Cardiac septum (tissue), 1 donor: ENCODE measurements around the gene TTYH3. TPM values are rescaled to one million over a fixed set of nuclear protein-coding genes. Genes with fewer than 3 reads are reported as not detected.
"Not testable (repeated sequence)": the region's sequence is repeated elsewhere in the genome, so short reads cannot be mapped to it uniquely, and the experiment has no call there.

Experiments
- DNase-seq: peaks from one replicate; pipeline ENCODE4 v3.0.0-alpha.2; 2020; ENCODE audit warnings: low spot score
- intact Hi-C: fragments of 100-400 bp; cut with DNase I; formaldehyde crosslinking; loops from one replicate; pipeline ENCODE4 v1.14.0; 2022
- long read RNA-seq: library from polyadenylated mRNA; unstranded; transcript quantifications from one replicate; pipeline ENCODE4 v2.0.0, GENCODE V29; 2021
- total RNA-seq: library from RNA; stranded (reverse); fragmentation: NEBNext Ultra II Directional; extraction: Animal tissue kit (Norgen Biotek cat#: 25700); gene quantifications from one replicate; pipeline ENCODE4 v1.2.1, GENCODE V29; 2021
- donor health status: DM: no; HTN: no; CAD: no.

Gene TTYH3, protein sequence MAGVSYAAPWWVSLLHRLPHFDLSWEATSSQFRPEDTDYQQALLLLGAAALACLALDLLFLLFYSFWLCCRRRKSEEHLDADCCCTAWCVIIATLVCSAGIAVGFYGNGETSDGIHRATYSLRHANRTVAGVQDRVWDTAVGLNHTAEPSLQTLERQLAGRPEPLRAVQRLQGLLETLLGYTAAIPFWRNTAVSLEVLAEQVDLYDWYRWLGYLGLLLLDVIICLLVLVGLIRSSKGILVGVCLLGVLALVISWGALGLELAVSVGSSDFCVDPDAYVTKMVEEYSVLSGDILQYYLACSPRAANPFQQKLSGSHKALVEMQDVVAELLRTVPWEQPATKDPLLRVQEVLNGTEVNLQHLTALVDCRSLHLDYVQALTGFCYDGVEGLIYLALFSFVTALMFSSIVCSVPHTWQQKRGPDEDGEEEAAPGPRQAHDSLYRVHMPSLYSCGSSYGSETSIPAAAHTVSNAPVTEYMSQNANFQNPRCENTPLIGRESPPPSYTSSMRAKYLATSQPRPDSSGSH
- total RNA-seq = 17.1 TPM
- long read RNA-seq, partial matches to known transcripts = 0 of 16 reads
- long read RNA-seq, other reads (novel, unspliced or antisense) = 16 of 16 reads

DNA sequence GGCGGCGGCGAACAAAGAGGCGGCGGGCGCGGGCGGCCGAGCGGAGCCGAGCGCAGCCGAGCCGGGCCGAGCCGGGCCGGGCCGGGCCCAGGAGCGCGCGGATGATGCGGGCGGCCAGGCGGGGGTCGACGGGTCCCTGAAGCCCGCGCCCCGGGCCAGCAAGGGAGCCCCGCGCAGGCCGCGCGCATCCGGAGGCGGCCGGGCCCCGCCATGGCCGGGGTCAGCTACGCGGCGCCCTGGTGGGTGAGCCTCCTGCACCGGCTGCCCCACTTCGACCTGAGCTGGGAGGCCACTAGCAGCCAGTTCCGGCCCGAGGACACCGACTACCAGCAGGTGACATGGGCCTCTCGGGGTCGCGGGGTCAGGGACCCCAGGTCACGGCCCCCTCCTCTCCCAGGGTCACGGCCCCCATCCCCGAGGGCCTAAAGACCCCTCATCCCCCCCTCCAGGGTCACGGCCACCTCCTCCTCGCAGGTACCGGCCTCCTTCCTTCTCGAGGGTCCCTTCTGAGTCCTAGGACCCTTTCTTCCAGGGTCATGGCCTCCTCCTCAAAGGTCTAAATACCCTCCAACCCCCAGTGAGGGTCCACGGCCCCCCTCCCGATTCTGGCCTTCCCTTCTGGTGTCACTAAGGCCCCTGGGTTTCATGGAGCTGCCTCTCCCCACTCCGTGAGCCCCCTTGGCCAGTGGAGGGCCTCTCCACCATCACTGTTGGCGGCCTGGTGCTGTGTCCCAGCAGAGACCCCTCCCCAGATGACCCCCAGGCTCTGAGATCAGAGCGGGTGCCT is at the start of gene TTYH3:
Gene TTYH3 (plus strand): TSS at position 41 of the 787 bp plus-strand sequence. CDS start 170 bp downstream, at position 211.
- DNase-seq = no peak
- intact Hi-C loops = no loop called here

DNA sequence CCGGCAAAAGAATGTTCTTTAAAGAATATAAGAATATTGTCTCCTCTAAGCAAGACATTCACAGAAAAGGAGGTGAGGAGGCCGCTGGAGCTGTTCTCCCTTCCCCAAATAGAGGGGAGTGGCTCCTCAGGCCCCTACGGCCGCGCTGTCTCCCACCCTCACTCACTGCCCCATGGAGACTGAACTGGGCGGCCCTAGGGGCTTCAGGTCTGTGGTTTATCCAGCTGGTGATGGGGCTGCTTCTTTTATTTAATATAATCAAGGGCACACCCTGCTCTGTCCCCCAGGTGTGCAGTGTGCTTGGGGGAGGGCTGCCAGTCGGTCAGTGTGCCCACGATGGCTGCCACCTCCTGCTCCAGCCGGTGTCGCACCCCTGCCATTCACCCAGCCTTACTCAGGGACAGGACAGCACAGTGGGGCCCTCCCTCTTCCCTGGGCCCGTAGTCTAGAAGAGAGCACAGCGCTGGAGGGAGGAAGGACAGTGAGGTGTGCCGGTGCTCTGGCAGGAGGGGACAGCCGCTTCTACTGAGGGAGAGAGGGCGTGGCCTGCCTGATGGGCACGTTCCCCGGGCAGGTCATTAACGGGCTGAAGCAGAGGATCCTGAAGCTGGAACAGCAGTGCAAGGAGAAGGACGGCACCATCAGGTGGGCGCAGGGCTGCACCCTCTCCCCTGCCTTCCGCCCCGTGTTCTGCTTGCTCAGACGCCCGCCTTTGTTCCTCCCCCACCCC is 49.6 kb upstream of the TTYH3 start:
- DNase-seq = no peak
- intact Hi-C loops = no loop called here

DNA sequence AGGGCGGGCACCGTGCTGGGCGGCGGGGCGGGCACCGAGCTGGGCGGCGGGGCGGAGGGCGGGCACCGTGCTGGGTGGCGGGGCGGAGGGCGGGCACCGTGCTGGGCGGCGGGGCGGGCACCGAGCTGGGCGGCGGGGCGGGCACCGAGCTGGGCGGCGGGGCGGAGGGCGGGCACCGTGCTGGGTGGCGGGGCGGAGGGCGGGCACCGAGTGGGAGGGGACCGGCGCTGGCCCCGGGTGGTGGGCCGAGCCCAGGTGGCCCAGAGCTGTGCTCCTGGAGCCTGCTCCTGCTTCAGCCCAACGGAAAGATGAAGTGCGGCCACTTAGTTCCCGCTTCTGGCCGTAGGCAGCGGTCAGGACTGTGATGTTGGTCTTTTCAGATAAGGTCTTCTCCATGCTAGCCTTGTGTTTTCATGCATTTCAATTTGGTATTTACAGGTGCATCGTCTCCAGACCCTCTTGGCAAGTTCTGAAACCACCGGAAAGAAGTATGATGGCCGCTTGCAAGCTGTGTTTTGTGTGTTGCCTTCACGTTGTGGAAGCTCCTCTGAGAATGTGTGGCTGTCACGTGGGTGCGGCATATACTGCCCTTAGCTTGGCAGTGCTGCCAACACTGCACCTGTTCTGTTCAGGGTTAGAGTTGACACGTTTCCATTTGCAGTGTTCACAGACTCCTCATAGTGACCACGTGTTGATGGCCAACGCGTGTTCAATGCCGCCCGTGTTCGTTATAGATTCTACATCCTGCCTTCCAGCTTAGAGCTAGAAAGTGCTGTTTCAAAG is 47.8 kb upstream of the TTYH3 start:
- DNase-seq = no peak
- intact Hi-C loops = no loop called here

DNA sequence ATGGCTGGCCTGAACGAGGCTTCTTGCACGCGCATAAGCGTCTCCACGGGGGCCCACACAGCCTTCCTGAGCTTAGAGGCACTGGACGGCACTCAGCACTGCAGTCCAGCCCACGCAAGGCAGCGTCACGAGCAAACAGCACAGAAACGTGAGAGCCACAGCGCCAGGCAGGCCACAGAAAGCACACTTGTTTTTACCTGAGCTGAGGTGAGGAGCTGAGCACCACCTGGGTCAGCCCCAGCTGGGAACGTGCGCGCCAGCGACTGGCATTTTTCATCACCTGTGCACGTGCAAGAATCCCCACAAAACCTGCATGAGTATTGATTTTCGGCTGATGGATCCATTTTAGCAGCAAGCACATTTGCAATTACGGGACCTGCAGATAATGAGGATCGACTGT is 46.3 kb upstream of the TTYH3 start:
- DNase-seq = no peak
- intact Hi-C loops = no loop called here

DNA sequence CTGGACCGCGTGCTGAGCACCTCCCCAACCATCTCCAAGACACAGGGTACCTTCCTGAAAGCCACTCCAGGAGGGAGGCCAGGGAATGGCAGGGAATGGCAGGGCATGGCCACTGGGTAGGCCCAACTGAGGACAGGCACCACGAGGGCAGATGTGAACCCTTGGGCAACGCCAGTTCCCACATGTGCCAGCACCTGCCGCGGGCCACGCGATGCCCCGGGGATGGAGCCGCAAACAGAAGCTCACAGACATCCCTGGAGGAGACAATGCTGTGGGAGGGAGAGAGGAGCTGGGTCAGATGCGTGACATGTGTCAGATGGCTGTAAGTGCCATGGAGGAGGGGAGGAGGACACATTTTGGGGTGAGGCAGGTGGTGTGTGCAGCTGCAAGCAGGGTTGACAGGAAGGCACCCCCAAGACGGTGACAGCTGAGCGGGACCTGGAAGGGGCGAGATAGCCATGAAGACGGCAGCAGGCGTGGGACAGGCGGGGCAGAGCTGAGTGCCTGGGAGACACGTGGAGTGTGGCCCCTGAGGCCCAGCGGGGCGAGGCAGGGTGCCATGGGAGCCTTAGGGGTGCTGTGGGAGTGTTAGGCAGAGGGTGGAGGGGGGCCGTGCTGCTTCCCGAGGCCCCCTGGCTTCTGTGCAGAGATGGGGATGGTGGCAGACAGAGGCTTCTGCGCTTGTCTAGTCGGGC is 45.3 kb upstream of the TTYH3 start:
- intact Hi-C loops = no loop called here
- no peak for DNase-seq

DNA sequence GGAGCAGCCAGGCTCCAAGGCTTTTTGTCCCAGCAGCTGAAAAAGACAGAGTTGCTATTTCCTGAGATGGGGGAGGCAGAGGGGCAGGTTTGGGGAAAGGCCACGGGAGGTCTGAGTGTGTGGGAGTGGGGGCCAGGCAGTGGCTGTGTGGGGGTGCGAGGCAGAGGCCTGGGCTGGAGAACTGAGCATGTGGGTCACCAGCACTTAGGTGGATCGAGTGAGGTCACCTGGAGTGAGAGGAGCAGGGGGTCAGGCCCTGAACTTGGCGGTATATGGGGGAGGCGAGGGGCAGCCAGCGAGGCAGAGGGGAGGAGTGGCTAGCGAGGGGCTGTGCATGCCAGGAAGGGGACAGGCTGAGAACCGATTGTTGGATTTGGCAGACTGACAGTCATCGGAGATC is 44.7 kb upstream of the TTYH3 start:
- intact Hi-C loops = no loop called here
- DNase-seq = no peak

DNA sequence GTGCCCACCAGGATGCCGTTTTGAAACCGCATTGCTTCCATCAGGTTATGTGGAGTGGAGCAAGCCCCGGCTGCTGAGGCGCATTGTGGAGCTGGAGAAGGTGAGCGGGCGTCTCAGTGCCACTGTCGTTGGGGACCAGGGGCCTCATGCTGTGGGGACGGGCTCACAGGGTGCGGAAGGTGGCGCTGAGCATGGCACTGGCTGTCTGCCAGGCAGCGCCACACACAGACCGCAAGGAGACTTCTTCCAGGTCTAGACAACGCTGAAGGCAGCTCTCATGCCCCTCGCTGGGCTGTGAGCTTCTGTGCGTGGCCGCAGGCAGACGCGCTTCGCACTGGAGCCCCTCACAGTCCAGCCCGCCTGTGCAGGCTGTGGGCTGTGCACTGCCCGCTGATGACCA is 44.0 kb upstream of the TTYH3 start:
- no peak for DNase-seq
- intact Hi-C loops = no loop called here

DNA sequence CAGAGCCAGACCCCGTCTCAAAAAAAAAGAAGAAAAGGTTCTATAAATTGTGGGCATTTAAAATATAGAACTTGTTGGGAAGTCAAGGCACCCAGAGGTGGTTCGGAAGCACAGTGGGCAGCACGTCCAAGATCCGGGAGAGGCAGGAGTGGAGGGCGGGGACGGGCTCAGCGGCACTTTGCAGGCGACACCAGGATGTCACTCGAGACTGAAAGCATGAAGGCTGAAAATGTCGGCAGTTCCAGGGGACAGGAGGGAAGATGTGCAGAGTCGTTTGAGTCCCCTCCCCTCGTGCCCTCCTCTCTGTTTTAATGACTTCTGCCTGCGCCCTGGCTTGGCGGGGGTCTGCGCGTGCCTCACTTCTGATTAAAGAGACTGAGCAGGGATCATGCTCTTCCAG is 42.4 kb upstream of the TTYH3 start:
- intact Hi-C loops = no loop called here
- DNase-seq = no peak

DNA sequence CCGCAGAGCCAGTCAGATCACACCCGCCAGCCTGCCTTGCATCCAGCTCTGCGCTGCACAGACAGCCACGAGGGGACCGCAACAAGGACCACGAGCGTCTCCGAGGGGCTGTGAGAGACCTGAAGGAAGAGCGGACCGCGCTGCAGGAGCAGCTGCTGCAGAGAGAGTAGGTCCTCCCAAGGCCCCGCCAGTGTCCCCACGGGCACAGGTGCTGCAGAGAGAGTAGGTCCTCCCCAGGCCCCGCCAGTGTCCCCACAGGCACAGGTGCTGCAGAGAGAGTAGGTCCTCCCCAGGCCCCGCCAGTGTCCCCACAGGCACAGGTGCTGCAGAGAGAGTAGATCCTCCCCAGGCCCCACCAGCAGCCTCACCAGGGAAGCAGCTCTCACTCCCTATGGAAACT is 41.8 kb upstream of the TTYH3 start:
- DNase-seq, intact Hi-C loops: not testable (repeated sequence)

DNA sequence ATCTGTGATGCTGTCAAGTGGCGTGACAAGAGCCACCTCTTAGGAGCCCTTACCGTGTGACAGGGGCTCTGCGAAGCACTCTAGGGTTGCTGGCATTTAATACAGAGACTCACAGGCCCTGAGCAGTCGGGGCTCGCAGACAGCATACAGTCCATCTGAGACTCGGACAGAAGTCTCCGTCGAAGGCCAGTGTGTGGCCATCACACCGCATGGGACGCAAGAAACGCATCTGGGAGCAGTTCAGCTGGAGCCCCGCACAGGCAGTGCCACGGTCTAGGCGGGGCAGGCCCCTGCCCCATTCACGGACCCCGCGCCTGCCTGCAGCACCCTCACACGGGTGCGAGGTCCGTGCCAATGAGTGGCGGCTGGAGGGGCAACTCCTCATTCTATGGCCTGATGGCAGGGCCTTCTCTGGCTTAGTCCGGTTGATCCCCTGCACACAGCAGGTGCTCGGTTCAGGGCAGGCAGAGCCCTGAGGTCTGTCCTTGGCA is 39.4 kb upstream of the TTYH3 start:
- intact Hi-C loops = no loop called here
- no peak for DNase-seq

DNA sequence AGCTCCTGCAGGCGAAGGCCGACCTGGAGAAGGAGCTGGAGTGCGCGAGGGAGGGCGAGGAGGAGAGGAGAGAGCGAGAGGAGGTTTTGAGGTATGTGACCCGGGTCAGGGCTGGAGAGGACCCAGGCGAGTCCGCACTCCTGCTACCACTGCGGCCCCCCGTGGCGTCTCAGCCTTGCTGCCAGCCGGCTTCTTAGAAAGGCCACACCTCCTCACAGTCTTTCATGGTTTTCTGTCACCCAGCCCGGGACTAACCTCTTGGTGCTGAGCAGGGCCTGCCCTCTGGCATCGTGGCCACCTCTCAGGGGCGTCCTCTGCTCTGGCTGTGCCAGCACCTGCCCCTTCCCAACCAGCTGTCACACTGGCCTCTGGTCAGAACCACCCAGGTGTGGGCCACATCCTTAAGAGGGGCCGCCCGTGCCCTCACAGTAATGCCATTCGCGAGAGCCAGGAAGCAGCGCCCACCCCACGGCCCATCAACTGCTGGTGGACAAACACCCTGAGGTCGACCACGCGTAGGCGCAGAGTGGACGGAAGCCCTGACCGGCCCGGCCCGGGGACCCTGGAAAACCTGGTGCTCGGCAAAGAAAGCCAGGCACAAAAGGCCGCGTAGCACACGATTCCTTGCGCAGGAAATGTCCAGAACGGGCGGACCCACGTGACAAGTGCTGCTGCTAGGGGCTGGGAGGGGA is 38.6 kb upstream of the TTYH3 start:
- intact Hi-C loops = no loop called here
- no peak for DNase-seq

DNA sequence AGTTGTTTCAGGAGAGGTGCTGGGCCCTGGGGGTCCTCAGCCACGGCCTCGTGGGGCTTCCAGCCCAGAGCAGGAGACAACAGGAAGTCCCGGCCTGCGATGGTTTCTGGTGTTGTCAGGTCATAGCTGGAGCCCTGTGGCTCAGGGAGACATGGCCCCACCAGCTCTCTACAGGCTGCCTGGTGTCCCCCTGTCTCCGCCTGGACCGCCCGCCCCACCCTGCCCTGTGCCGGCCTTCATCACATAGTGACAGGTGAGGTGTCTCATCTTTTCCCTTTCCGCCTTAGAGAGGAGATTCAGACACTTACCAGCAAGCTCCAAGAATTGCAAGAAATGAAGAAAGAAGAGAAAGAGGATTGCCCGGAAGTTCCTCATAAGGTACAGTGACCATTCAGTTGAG is 37.2 kb upstream of the TTYH3 start:
- DNase-seq = no peak
- intact Hi-C loops = no loop called here

DNA sequence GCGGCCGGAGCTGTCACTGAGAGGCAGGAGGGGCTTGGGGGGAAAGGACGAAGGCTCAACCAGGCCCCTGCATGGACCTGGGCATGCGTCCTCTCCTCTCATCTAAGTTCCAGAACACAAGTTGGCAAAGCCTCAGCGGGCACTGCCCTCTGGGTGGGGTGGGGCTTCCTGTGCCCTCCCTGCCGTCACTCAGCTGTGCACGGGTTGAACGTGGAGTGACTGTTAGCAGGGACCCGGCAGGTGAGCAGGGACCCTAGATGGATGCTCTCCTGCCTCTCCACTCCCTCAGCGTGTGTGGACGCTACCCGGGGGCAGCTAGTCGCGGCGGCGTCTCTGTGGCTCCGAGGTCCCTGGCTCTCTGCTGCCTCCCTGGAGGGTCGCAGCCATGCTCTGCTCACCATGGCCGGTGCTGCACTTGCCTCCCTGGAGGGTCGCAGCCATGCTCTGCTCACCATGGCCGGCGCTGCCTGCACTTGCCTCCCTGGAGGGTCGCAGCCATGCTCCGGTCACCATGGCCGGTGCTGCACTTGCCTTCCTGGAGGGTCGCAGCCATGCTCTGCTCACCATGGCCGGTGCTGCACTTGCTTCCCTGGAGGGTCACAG is 36.4 kb upstream of the TTYH3 start:
- intact Hi-C loops = no loop called here
- DNase-seq = no peak

DNA sequence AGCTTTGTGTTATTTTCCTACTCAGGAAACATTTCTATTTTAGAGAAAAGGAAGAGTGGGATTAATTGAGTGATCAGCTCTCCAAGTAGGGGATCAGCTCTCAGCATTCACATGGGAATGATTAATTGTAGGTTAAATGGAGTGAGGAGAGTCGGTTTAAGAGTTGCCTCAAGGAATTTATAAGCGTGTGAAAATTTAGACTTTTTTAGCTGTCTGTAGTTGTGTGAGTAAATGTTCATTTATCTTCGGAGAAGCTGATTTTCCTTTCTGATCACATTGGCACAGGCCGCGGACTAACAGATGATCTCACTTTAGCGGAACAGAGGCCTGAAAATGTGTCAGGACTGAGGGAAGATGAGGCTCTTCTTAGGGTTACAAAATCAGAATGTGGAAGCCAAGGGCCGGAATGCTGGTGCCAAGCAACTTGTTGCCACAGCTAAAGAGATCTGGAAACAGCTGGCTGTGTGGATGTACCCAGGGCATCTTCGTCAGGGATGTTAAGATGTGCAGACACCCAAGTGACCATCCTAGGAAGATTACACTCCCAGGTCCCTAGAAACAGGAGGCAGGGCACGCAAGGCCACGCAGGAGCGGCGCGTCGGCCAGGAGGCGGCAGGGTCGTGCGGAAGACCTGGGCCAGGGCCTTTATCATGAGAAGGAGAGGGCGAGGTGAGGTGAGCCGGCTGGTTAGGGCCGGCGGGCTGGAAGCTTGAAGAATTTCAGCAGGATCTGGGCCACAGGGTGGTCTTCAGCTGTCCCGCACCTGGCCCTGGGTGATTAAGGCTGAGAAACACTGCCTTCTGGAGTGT is 35.1 kb upstream of the TTYH3 start:
- intact Hi-C loops = no loop called here
- DNase-seq = no peak

DNA sequence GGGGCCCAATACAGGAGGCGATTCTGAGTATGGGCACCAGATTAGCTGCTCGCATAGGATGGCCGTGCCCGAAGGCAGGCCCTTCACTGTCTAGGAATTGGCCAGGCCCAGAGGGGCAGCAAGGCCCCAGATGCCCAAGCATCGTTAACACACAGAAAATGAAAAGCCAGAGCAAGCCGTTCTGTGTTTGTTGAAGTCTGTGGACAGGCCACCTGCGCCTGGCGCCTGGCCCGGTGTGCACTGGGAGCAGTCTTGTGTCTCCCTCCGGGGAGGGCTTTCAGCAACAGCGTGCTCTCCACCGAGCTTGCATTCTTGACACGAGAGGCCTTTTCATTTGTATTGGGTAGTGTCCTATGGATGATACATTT is 34.5 kb upstream of the TTYH3 start:
- no peak for DNase-seq
- intact Hi-C loops = no loop called here

DNA sequence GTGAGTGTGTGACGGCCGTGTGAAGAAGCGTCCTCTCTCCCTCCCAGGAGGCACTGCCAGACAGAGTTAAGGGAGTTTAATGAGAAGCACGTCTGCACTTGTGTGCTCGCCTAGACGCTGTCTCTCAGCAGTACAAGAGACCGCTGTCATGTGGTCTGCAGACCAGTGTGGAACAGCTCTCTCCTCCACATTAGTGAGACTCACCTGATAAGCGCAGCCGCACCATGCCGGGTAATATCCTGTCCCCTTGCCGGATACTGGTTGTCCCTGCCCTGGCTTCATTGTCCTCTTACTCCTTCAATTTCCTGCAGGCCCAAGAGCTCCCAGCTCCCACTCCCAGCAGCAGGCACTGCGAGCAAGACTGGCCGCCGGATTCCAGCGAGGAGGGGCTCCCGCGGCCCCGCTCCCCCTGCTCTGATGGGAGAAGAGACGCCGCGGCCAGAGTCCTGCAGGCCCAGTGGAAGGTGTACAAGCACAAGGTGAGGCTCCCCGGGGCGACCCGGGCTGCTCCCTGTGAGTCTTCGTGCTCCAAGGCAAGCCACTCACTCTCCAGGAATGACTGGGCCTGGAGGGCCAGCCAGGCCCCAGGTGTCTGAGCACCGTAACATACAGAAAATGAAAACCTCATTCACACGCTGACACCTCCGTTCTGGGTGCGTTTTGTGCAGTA is 33.5 kb upstream of the TTYH3 start:
- DNase-seq = no peak
- intact Hi-C loops = no loop called here
